Measurements from ENCODE around the gene CDRT15.
"Not testable (repeated sequence)": the region's sequence is repeated elsewhere in the genome, so short reads cannot be mapped to it uniquely, and the experiment has no call there.

The CDRT15 gene

GRCh38 chr17:14236762-14237161, at the start of gene CDRT15:
CDRT15 (minus strand) TSS chr17:14236862; CDS start chr17:14236833, 29 bp downstream.
- DNase-seq (ENCODE audit: low spot score), result not testable (repeated sequence)

GRCh38 chr17:14282726-14283125, 46.1 kb upstream of the CDRT15 start:
- no peak for DNase-seq (ENCODE audit: low spot score)

- no peak for DNase-seq (ENCODE audit: low spot score)
Measured at GRCh38 chr17:14281530-14281929, 44.9 kb upstream of the CDRT15 start.

- DNase-seq (ENCODE audit: low spot score), result no peak
Measured at GRCh38 chr17:14276535-14277250, 40.0 kb upstream of the CDRT15 start.

GRCh38 chr17:14270508-14270907, 33.8 kb upstream of the CDRT15 start:
- DNase-seq (ENCODE audit: low spot score), result no peak

GRCh38 chr17:14269473-14269872, 32.8 kb upstream of the CDRT15 start:
- no peak for DNase-seq (ENCODE audit: low spot score)

- no peak for DNase-seq (ENCODE audit: low spot score)
Measured at GRCh38 chr17:14268264-14268663, 31.6 kb upstream of the CDRT15 start.

GRCh38 chr17:14261406-14261805, 24.7 kb upstream of the CDRT15 start:
- no peak for DNase-seq (ENCODE audit: low spot score)

- no peak for DNase-seq (ENCODE audit: low spot score)
Measured at GRCh38 chr17:14245629-14246028, 9.0 kb upstream of the CDRT15 start.

GRCh38 chr17:14245002-14245401, 8.3 kb upstream of the CDRT15 start:
- no peak for DNase-seq (ENCODE audit: low spot score)

GRCh38 chr17:14239271-14239670, 2.6 kb upstream of the CDRT15 start:
- not testable (repeated sequence) for DNase-seq (ENCODE audit: low spot score)

GRCh38 chr17:14236032-14236431, 630 bp downstream of the CDRT15 start:
- not testable (repeated sequence) for DNase-seq (ENCODE audit: low spot score)

GRCh38 chr17:14235047-14235446, 1.6 kb downstream of the CDRT15 start:
- not testable (repeated sequence) for DNase-seq (ENCODE audit: low spot score)

GRCh38 chr17:14231187-14231586, 5.5 kb downstream of the CDRT15 start:
- not testable (repeated sequence) for DNase-seq (ENCODE audit: low spot score)

- no peak for DNase-seq (ENCODE audit: low spot score)
Measured at GRCh38 chr17:14228903-14229302, 7.8 kb downstream of the CDRT15 start.

- DNase-seq (ENCODE audit: low spot score), result no peak
Measured at GRCh38 chr17:14227052-14227451, 9.6 kb downstream of the CDRT15 start.

- DNase-seq (ENCODE audit: low spot score), result no peak
Measured at GRCh38 chr17:14225254-14225980, 11.2 kb downstream of the CDRT15 start.

- no peak for DNase-seq (ENCODE audit: low spot score)
Measured at GRCh38 chr17:14222611-14223010, 14.1 kb downstream of the CDRT15 start.

- DNase-seq (ENCODE audit: low spot score), result no peak
Measured at GRCh38 chr17:14214271-14214670, 22.4 kb downstream of the CDRT15 start.

GRCh38 chr17:14212401-14212800, 24.3 kb downstream of the CDRT15 start:
- DNase-seq (ENCODE audit: low spot score), result no peak

- DNase-seq (ENCODE audit: low spot score), result no peak
Measured at GRCh38 chr17:14211801-14212200, 24.9 kb downstream of the CDRT15 start.

- no peak for DNase-seq (ENCODE audit: low spot score)
Measured at GRCh38 chr17:14211246-14211645, 25.4 kb downstream of the CDRT15 start.

- no peak for DNase-seq (ENCODE audit: low spot score)
Measured at GRCh38 chr17:14209215-14209614, 27.4 kb downstream of the CDRT15 start.

- DNase-seq (ENCODE audit: low spot score), result no peak
Measured at GRCh38 chr17:14207791-14208190, 28.9 kb downstream of the CDRT15 start.

All from activated CD4-positive, alpha-beta T cell treated with anti-CD3 and anti-CD28 coated beads, Interleukin-2, Interleukin-4, amounts not matched to agents 100 ng/mL and 50 ng/mL, durations not matched to agents 16 hours and 8 hours (primary cell).